Measurements from ENCODE around the gene PALS2. TPM values are rescaled to one million over a fixed set of nuclear protein-coding genes. Genes with fewer than 3 reads are reported as not detected.

Gene PALS2
- total RNA-seq, 4 donors from 2014 or later: 3.8 to 14.1 (median 9.2) TPM

GRCh38 chr7:24609570-24609969 lies 36.3 kb downstream of the PALS2 start:
- Histone ChIP-seq H3K9me3 (no peaks in the 10 kb centered on the region), H3K27me3 (no peaks in the 10 kb centered on the region), H3K27ac (no peak overlapping the region), H3K36me3 (no peaks in the 10 kb centered on the region), H3K4me1 (no peaks in the 10 kb centered on the region), H3K4me3 (no peak overlapping the region)
- no peak for DNase-seq
- intact Hi-C loops (cut with DNase I): no loop called here
- TF ChIP-seq CTCF (IDR thresholded peaks at IDR 0.05): no peak
- 74 to 94% methylated on average over 1 to 2 of the region's 2 CpGs for WGBS, 2 donors

- no peak for DNase-seq
- no peaks in the 10 kb centered on the region for H3K27me3 ChIP-seq
- no peak overlapping the region for H3K4me3 ChIP-seq
- H3K27ac ChIP-seq: no peak overlapping the region
- TF ChIP-seq CTCF (IDR thresholded peaks at IDR 0.05) (no peak), POLR2A (IDR thresholded peaks at IDR 0.05) (no peak)
- H3K9me3 ChIP-seq: no peaks in the 10 kb centered on the region
- intact Hi-C loops (cut with DNase I): no loop called here
- no peaks in the 10 kb centered on the region for H3K4me1 ChIP-seq
- WGBS, 2 donors: 74 to 80% methylated on average over 3 of the region's 3 CpGs
- no peaks in the 10 kb centered on the region for H3K36me3 ChIP-seq
Measured at GRCh38 chr7:24611130-24611529, 37.9 kb downstream of the PALS2 start.

- H3K27me3 ChIP-seq: no peaks in the 10 kb centered on the region
- no peaks in the 10 kb centered on the region for H3K4me1 ChIP-seq
- TF ChIP-seq CTCF (IDR thresholded peaks at IDR 0.05): no peak
- TF ChIP-seq POLR2A (IDR thresholded peaks at IDR 0.05): no peak
- no peaks in the 10 kb centered on the region for H3K9me3 ChIP-seq
- no peak for DNase-seq
- H3K27ac ChIP-seq: no peak overlapping the region
- intact Hi-C loops (cut with DNase I): no loop called here
- no peak overlapping the region for H3K4me3 ChIP-seq
- H3K36me3 ChIP-seq: no peaks in the 10 kb centered on the region
- 100% methylated on average over 1 of the region's 2 CpGs; no CpG with 5 or more reads in 1 of the 2 donors for WGBS, 2 donors
Measured at GRCh38 chr7:24617957-24618616, 44.8 kb downstream of the PALS2 start.

- WGBS, 2 donors: 84 to 86% methylated on average over 3 of the region's 3 CpGs
- Histone ChIP-seq H3K36me3 (no peaks in the 10 kb centered on the region), H3K27ac (no peak overlapping the region), H3K4me1 (no peaks in the 10 kb centered on the region), H3K9me3 (no peaks in the 10 kb centered on the region), H3K27me3 (no peaks in the 10 kb centered on the region), H3K4me3 (no peak overlapping the region)
- intact Hi-C loops (cut with DNase I): no loop called here
- DNase-seq: no peak
- TF ChIP-seq POLR2A (IDR thresholded peaks at IDR 0.05) (no peak), CTCF (IDR thresholded peaks at IDR 0.05) (no peak)
Measured at GRCh38 chr7:24619978-24620377, 46.7 kb downstream of the PALS2 start.

GRCh38 chr7:24622646-24623182 lies 49.5 kb downstream of the PALS2 start:
- H3K9me3 ChIP-seq: no peaks in the 10 kb centered on the region
- no peaks in the 10 kb centered on the region for H3K36me3 ChIP-seq
- no peak overlapping the region for H3K4me3 ChIP-seq
- 33 to 47% methylated on average over 1 of the region's 1 CpG for WGBS, 2 donors
- intact Hi-C loops (cut with DNase I): no loop called here
- H3K4me1 ChIP-seq: no peaks in the 10 kb centered on the region
- no peaks in the 10 kb centered on the region for H3K27me3 ChIP-seq
- no peak for DNase-seq
- TF ChIP-seq POLR2A (IDR thresholded peaks at IDR 0.05) (no peak), CTCF (IDR thresholded peaks at IDR 0.05) (no peak)
- no peak overlapping the region for H3K27ac ChIP-seq

Small RNA genes lying within 50 kb of the gene (small RNA-seq; reads per million reads assigned to genes)
- gene RNU6-1103P (0 reads per million in 4 donors), gene SUMO2P14 (0 reads per million in 4 donors)

Other genes starting within 250 kb of the PALS2 start
- 10 to 100 TPM in 2 of 4 donors, 1 to 10 TPM in 1, under 1 TPM in 1; 0.87 to 16.3 (median 10.4) TPM for gene GSDME, start 184.0 kb downstream of the PALS2 start, total RNA-seq